ENCODE measurements around the gene RPP21. TPM values are rescaled to one million over a fixed set of nuclear protein-coding genes. Genes with fewer than 3 reads are reported as not detected.
A peak's percentile ranks its signal among the peaks of the same experiment; 100 is the strongest.

RPP21 gene
- total RNA-seq, 2 donors from 2014 or later: 46.6 to 54.1 TPM

DNA sequence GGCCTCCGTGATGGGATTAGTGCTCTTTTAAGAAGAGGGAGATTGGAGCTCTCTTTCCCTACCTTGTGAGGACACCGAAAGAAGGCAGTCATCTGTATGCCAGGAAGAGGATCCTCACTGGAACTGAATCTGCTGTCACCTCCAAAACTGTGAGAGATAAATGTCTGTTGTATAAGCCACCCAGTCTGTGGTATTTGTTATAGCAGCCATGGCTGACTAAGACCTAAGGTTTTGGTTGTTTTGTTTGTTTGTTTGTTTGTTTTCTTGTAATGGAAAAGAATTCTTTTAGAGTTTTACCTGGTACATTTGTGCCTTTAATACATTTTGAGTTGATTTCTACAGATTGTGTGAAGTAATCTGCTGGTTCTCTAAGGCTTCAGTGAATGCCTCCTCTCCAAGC is 7.6 kb downstream of the RPP21 start:
- no peaks in the 10 kb centered on the region for H3K27me3 ChIP-seq
- no peaks in the 10 kb centered on the region for H3K36me3 ChIP-seq
- H3K9me3 ChIP-seq: no peaks in the 10 kb centered on the region
- TF ChIP-seq, protein P1, sequence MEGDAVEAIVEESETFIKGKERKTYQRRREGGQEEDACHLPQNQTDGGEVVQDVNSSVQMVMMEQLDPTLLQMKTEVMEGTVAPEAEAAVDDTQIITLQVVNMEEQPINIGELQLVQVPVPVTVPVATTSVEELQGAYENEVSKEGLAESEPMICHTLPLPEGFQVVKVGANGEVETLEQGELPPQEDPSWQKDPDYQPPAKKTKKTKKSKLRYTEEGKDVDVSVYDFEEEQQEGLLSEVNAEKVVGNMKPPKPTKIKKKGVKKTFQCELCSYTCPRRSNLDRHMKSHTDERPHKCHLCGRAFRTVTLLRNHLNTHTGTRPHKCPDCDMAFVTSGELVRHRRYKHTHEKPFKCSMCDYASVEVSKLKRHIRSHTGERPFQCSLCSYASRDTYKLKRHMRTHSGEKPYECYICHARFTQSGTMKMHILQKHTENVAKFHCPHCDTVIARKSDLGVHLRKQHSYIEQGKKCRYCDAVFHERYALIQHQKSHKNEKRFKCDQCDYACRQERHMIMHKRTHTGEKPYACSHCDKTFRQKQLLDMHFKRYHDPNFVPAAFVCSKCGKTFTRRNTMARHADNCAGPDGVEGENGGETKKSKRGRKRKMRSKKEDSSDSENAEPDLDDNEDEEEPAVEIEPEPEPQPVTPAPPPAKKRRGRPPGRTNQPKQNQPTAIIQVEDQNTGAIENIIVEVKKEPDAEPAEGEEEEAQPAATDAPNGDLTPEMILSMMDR (IDR thresholded peaks at IDR 0.05): no peak
- H3K27ac ChIP-seq: no peak overlapping the region
- DNase-seq (ENCODE audit: low spot score): no peak
- H3K4me1 ChIP-seq: no peaks in the 10 kb centered on the region
- H3K4me3 ChIP-seq: no peak overlapping the region

DNA sequence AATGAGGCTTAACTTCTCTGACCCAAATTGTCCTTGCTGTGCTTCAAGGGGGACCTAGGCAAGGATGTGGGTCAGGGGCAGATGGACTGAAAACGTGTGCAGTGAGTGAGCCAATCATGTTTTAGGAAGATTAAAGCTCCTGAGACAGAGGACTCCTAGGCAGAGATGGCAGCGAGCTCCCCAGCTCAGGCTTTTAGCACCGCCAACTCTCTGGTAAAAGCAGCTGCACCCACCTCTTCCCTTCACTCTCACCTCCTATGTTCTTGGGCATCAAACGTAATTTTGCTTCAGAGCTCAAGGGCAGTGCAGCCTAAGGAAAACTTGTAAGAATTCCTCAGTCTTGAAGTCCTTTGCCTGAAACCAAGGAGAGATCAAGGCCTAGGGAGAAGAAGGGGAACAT is 10.3 kb downstream of the RPP21 start:
- Histone ChIP-seq H3K36me3 (no peaks in the 10 kb centered on the region), H3K4me1 (peaks cover 0 to 7% of the 10 kb centered on the region in 2 donors)

DNA sequence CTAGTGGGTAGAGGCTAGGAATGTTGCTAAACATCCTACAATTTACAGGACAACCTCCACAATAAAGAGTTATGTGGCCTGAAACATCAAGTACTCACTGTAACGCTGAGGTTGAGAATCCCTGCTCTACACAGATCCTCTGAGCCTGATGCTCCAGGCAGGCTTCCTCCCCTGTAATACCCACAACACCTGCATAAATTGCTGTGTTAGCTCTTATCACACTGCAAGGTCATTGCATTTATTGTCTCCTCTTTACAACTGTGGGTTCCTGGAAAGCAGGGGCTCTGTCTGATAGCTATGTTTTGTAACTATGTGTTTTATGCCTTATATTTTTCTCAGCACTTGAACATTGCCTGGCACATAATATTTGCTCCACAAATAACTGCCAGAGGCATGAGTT is 11.6 kb downstream of the RPP21 start:
- no peak for DNase-seq (ENCODE audit: low spot score)
- H3K27ac ChIP-seq: no peak overlapping the region
- no peaks in the 10 kb centered on the region for H3K9me3 ChIP-seq

More for the DNA sequence above, 10.3 kb downstream of the RPP21 start:
- Histone ChIP-seq H3K27ac (no peak overlapping the region), H3K27me3 (peaks cover 7 to 10% of the 10 kb centered on the region in 2 donors), H3K9me3 (no peaks in the 10 kb centered on the region), H3K4me3 (no peak overlapping the region)
- no peak for DNase-seq (ENCODE audit: low spot score)
- TF ChIP-seq, protein P1 (IDR thresholded peaks at IDR 0.05): no peak

DNA sequence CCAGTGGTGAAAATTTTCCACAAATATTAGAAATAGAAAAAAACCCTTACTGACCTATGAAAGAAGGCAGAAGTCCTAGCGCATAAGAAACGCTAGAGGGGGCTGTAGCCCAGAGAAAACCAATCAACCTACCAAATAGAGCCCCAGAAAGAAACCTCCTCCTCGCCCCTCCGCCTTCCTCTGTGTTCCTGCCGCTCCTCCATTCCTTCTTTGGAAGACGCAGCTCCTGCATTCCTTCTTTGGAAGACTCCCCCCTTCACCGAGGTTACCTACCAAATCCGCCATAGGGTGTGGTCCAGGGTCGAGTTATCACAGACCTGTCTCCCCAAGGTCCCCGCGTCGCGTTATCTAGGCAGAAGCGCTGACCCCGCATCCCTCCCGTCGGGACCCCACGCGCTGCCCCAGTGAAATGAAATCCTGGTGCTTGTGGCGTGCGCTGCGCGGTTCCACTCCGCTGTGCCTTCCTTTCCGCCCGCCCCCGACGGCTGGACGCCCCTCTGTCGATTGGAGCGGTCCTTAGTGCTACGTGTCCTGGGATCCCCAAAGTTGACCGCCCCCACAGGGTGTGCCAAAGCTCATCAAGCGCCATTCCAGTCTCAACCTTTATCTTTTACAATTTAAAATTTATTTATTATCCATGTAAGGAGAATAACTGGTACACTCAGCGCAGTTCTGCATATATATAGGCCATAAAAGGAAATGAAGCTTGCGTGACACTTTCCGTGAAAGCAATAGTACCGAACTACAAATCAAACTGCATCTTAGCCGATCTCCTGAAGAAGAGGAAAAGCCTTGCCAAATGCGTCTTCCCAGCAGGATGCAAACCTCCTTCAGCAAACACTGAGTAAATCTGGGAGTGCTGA is 13.0 kb downstream of the RPP21 start:
- Histone ChIP-seq H3K4me1 (peaks cover 0 to 7% of the 10 kb centered on the region in 2 donors), H3K9me3 (peaks cover 0 to 5% of the 10 kb centered on the region in 2 donors), H3K27ac (no peak overlapping the region), H3K36me3 (no peaks in the 10 kb centered on the region), H3K4me3 (peak overlapping the region in 1 of 2 donors; percentile 33), H3K27me3 (peaks cover 7 to 10% of the 10 kb centered on the region in 2 donors)
- DNase-seq (ENCODE audit: low spot score): no peak
- TF ChIP-seq, protein P1 (IDR thresholded peaks at IDR 0.05): peak; percentile 56 to 67

More for the DNA sequence above, 11.6 kb downstream of the RPP21 start:
- Histone ChIP-seq H3K4me3 (no peak overlapping the region), H3K27me3 (peaks cover 7 to 10% of the 10 kb centered on the region in 2 donors), H3K36me3 (no peaks in the 10 kb centered on the region), H3K4me1 (peaks cover 0 to 7% of the 10 kb centered on the region in 2 donors)
- TF ChIP-seq, protein P1 (IDR thresholded peaks at IDR 0.05): no peak

DNA sequence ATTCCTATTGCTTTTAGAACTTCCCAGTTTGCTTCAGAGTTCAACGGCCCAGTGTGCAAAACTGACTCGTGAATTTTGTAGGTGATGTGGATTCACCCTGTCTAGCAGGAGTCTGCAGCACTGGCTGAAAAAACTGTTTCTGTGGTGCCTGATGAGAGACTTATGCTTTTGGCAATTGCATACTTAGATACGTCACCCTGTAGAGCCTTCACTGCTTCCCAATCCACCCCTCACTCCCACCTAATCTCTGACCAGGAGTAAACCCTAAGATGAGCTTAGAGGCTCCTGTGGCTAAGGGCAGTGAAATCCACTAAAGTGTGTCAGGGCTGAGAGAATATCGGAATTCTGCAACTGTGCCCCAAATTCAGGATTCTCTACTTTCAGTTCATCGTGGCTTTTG is 14.3 kb downstream of the RPP21 start:
- H3K4me1 ChIP-seq: peaks cover 0 to 7% of the 10 kb centered on the region in 2 donors
- DNase-seq (ENCODE audit: low spot score): no peak
- TF ChIP-seq, protein P1 (IDR thresholded peaks at IDR 0.05): no peak
- H3K27me3 ChIP-seq: peaks cover 7 to 10% of the 10 kb centered on the region in 2 donors
- H3K27ac ChIP-seq: no peak overlapping the region
- peaks cover 0 to 5% of the 10 kb centered on the region in 2 donors for H3K9me3 ChIP-seq
- no peaks in the 10 kb centered on the region for H3K36me3 ChIP-seq
- no peak overlapping the region for H3K4me3 ChIP-seq
